Kidney tubule cell (primary cell): Measurements from ENCODE around the gene GALNT2.
A peak's percentile ranks its signal among the peaks of the same experiment; 100 is the strongest.

Experiments used
- DNase-seq: peaks from one replicate; pipeline ENCODE4 v3.0.0-alpha.2; 2018; ENCODE audit warnings: low spot score

Gene GALNT2

DNA sequence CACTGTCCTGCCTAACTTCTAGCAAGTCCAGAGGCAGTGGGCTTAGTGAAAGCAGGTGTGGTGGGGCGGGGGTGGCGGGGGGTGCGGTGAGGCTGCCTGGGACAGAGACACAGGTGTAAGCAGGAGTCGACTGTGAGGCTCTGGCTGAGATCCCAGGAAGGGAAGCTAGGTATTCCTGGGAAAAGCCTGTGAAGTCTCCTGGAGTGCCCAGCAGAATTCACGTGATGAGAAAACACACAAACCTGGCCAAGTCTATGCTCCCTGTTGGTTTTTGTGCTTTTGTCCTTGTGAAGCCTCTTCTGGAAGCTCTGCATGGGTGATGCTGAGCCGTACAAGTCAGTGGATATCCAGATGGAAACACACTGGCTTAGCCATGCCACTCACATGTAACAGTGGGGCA is 5.3 kb downstream of the GALNT2 start:
- no peak for DNase-seq

DNA sequence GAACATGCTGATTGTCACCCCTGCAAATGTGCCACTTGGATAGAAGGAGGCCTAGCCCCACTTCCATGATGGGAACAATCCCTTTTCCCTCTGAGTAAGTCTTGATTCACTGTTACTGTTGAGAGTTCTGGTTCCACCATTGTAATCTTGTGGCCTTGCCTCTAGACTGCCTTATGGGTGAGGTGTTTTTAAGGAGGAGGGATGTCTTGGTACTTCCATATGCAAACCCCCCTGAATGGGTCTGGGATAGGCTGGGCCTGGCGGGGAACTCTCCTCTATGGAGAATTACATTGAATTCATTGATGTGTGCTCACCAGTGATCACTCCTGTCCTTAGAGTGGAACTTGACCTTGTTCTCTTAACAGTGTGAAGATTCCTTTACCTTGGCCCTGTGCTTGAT is 5.8 kb downstream of the GALNT2 start:
- no peak for DNase-seq

DNA sequence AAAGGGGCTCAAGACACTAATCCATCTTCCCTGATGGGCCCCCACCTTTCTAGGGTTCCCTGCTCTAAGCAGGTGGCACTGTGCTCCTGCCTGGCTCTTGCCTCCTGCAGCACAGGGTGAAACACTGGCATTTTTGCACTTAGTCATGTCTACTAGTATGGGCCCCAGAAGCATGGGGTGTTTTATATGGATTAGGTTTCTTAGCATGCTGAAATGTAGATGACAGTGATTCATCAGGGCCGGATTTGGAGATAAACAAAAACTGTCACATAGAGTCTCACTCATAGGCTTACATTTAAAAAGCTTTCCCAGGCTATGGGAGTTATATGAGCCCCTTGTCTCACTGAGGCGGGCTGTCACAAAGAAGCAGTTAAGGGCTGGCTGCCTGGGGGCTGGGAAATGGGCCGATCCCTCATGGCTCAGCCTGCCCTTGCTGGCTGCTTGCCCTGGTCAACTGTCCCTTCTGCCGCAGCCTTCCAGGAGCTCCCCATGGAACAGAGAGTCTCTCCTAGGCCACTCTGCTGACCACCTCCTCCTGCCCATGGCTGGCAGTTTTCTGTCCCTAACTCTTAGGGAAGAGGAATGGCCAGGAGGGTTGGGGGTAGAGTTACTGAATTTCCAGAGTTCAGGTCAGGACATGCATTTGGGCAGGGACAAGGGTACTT is 6.5 kb downstream of the GALNT2 start:
- peak; percentile 66 for DNase-seq

DNA sequence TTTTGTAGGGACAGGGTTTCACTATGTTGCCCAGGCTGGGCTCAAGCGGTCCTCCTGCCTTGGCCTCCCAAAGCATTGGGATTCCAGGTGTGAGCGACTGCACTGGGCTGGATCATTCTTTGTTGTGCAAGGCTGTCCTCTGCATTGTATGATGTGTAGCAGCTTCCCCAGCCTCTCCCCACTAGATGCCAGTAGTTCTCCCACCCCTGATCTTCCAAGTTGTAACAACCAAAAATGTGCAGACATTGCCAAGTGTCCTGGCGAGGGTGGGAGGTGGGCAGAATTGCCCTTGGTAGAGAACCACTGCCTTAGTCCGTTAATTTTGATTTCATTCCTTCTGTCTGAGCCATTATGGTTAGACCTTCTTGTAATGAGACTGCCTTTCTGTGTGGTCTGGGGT is 7.2 kb downstream of the GALNT2 start:
- no peak for DNase-seq

DNA sequence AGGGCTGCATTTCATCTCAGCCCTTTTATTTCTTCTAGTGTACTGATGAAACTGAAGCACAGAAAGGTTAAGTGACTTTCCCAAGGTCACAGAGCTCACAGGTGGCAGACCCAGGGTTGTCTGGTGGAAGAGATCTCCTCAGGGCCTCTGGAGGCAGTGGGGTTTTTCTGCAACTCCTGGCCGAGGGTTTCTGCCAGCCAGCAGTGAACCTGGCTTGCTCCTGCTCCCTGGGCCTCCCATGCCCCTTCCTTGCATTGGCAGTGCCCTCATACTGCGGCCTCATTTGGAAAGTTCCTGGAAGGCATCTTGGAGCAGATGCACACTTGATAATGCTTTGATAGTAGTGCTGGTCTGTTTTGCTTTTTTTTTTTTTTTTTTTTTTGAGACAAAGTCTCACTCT is 7.7 kb downstream of the GALNT2 start:
- DNase-seq, result no peak

DNA sequence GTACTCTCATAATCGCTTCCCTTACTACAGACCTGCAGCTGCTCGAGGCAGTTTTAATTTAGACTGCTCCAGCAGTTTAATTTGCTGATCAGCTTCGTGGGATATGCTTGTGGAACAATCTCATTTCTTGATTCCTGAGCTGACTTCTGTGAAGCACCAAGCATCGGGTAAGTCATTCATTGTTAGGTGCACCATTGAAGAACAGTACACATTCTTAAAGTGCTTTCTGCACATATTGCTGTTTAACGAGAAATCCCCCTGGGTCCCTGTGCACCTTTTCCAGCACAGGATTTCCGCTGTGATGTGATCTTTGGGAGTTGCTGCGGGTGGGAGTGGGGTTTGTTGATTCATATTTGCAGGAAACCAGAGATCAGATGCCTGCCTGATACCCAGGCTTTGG is 9.1 kb downstream of the GALNT2 start:
- DNase-seq, result no peak

DNA sequence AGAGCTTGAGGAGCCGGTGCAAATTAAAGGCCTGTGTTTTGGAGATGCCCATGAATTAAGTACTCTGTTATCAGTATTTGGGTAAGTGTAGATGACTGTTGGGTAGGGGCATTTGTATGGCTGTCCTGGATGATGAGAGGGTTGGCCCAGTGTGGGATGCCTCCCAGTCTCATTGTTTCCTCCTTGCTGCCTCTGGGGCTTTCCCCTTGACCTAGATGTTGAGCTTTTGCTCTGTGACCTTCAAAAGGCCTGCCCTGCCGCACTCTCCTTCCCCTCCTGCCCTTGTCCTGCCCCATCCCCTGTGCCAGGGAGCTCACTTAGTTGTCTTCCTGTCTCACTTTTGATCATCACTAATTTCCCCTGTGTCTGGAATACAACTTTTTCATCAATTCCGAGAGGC is 10.0 kb downstream of the GALNT2 start:
- DNase-seq, result no peak

DNA sequence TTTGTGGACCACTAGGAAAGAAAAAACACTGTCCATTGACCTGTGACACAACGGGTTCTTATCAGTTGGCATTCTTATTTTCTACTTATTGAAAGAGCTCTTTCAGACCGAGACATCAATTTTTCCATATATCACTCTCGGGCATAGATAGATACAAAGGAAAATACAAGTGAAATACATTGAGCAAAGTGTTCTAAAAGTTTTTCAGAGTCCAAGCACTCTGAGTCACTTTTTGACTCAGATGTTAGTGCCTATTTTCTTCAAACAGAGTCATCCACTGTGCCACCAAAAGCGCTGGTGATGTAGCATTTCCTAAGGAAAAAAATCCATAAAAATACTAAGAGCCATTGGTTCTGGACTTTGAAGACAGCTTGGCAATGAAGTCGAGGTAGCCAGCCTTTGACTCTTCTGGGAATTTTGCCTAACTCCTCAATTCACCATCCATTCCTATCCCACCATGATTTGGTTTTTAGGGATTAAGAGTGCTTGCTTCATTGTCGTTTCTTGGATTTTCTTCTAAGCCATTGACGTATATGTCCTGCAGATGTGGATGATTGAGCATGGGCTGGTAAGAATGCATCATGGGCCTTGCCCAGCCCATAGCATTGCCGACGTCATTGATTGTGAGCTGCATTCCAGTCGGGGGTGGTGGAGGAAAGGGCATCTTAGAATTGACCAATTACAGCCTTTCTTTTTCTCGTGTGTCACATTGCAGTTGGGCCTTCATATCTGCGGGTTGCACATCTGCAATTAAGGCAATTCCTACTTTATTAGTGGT is 10.6 kb downstream of the GALNT2 start:
- peak; percentile 40 for DNase-seq

DNA sequence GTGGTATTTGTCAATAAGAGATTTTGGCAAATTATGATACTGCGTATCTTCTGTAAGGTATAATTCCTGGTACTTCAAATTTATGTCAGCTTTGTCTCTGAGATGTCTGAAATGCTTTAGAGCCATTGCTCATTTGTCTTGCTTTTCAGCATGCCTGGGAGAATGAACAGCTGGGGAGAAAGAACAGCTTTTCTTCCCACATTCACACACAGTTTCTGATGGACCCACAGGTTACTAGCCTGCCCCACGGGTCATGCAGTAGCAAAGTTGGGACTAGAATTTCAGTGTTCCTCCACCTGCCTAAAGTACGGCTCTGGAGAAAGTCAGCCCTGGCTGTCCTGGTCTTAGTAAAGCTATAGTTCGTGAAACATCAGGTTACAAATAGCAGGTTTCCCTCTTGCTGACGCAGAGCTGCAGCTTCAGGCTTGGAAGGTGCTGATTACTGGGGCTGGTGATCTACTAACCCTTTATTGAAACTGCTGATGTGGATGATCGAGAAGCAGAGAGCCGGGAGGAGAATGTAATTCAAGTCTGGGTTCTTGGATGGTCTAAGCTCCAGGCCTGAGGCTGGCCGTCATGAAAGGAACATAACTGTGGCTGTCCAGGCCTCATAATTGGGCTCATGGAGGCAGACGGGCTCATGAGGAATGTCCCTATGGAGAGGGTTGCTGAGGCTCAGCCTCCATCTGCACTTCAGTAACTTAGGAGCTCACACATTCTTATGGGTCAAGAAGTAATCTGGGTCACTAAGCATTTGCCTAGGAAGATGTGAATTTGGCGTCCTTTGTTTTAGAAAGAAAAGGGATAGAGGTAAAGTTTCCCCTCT is 12.4 kb downstream of the GALNT2 start:
- no peak for DNase-seq

DNA sequence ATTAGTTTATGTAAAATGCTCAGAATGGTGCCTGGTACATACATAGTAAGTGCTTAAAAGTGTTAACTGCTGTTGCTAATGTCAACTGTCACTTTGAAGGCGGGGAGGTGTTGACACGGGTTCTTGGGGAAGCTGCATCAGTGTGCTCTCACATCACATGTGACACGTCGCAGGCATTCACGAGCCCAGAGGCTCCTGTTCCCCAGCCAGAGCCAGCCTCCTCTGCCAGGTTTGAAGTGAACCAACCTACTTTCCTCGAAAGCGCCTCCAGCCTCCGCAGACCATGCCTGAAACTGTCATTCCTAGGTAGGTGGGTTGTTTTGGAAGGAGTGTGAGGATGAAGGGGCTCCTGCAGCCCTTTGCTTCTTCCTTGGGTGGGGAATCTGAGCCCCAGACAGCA is 13.8 kb downstream of the GALNT2 start:
- no peak for DNase-seq

DNA sequence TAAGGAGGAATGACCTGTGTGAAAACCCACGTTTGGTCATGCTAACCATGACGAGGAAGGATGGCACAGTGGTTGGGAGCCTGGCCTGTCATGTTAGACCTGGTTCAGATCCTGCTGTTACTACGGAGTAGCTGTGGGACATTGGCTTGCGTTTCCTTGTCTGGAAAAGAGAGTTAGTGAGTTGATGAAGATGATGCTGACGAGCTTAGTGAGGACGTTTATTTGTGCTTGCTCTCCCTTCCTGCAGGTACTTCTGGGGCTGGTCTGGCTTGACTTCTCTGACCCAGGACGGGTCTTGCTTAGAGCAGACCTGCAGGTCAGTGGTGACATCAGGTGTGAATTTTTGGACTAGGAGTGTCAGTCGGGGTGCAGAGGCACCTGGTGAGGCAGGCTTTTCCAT is 14.7 kb downstream of the GALNT2 start:
- DNase-seq, result no peak

DNA sequence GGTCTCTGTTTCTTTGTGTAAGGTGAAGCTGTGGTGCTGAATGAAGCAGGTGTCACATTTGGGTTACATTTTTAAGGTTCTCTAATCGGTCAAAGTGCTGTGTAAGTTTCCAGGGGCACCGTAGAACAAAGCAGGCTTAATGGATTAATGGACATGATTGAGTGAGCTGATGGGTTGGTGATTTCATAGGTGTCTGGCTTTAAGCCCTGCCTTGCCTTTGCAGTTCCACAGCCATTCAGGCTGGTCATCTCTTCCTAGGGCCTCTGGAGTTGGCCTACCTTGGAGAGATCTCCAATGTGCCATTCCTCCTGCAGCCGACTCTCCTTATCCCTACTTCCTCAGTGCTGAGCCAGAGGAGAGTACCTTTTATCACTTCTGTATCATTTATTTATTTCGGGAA is 15.2 kb downstream of the GALNT2 start:
- DNase-seq, result no peak

DNA sequence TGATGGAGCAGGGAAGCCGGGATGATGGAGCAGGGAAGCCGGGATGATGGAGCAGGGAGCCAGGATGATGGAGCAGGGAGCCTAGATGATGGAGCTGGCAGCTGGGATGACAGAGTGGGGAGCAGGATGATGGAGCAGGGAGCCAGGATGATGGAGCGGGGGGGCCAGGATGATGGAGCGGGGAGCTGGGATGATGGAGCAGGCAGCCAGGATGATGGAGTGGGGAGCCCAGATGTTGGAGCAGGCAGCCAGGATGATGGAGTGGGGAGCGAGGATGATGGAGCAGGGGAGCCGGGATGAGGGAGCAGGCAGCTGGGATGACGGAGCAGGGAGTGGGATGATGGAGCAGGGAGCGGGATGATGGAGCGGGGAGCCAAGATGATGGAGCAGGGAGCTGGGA is 16.0 kb downstream of the GALNT2 start:
- no peak for DNase-seq

DNA sequence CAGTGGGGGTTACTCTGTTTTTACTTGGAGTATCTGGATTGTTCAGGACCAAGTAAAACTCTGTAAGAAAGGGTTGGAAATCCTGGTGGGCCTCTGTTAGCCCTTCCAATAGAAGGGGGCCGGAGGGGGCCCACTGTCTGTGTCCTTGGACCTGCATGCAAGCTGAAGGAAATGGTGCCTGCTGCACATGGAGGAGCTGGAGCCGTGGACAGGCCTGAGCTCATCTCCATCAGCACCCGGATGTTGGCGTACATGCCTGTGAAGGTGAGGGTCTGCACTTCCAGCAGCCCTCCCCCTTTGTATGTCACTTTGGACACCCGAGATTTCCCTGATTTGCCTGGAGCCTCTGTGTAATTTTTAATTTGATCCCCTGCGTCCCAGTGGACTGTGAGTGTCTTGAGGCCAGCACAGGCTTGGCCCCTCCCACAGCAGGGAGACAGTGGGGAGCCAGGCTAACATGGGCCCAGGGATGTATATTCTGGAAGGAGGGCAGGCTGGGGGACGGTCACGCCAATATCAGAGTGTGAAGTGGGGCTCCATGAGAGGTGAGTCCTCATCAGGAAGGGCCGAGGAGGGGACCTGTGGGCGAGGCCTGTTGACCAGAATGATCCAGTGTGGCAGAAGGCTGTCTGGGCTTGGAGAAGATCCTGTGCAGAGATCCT is 16.8 kb downstream of the GALNT2 start:
- no peak for DNase-seq

DNA sequence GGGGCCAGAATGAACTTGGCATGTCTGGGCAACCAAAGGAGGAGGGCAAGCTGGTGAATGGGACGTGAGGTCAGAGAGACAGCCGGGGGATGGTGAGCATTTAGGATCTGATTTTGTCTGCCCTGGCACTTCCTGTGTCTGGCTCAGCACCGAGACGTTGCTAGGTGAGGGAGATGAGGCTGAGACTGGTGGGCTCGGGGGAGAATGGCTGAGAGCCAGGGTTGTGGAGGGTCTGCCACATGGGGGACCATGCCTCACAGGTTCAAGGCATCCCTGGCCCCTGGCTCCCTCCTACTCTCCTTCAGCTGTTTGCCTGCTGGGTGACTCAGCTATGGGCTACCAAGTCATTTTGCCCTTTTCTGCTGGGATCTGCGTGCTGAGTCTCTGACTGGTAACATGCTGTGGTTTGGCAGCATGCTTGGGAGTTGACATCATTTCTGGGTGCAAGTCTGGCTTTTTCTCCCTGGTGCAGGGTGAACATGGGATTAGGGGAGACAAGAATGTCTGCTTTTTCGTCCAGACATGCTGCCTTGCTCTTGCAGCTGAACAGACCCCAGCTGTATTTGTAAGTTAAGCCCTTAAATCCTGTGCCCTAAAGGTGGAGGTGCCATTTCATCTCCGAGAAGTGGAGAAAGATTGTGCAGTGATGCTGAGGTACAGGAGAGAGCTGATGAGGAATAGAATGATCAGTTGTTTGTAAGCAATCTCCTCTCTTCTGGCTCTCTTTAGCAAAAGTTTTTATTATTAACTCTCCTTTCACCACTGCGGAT is 17.6 kb downstream of the GALNT2 start:
- peak; percentile 98 for DNase-seq

DNA sequence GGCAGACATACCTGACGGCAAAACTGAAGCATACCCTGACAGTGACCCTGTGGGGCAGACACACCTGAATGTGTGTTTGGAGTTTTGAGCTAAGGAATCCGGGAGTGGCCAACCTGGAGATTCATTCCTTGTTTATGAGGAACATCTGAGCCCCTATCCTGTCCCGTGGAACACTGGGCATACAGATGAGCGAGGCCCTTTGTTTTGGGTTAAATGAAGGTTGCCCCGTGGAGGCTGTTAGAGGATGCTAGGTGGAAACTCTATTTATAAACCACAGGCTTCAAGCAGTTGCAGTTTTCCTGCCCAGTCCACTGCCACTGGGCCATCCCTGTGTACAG is 18.1 kb downstream of the GALNT2 start:
- peak; percentile 70 for DNase-seq

DNA sequence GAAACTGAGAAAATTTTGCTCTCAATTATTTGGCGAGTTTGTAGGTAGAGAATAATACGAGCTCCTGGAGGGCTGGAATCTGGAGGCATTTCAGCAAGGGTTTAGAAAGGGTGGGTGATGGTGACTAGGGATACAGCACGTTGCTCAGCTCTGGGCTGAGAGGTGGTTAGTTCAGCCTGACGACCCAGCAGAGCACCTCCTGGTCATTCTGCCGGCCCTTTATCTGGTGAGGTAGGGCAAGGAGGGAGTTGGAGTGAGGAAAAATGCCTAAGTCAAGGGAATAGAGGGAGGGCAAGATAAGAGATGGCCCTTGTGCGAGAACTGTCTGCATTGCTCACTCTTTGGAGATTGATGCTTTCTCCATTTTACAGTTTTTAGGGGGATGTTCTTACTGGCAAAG is 19.1 kb downstream of the GALNT2 start:
- no peak for DNase-seq

DNA sequence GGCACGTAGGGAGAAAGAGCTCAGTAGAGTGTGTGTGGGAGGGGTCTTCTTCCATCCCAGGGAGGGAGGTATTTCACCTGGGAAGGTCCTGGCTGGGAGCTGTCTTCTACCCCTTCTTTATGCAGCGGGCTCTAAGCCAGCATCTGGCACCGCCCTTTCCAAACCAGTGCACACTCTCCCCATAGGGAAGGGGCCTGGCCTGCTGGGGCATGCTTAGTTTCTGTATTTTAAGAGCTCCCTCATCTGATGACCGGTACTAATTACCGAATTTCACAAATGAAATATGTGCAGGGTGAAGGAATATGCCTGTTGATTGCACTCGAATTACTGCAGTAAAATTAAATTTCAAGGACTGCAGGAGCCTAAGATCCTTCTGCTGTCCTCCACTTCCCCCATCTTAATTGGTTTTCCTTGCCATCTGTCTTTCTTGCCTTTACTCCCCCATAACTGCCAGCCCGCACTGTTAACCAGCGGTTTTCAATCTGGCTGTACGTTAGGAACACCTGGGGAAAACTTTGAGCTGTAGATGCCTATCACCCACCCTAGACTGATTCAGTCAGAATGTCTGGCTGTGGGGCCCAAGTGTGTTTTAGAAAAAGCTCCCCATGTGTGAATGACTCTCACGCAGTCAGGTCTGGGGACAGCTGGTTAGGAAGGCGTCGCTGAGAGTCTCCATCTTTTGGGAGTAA is 20.1 kb downstream of the GALNT2 start:
- DNase-seq, result no peak

DNA sequence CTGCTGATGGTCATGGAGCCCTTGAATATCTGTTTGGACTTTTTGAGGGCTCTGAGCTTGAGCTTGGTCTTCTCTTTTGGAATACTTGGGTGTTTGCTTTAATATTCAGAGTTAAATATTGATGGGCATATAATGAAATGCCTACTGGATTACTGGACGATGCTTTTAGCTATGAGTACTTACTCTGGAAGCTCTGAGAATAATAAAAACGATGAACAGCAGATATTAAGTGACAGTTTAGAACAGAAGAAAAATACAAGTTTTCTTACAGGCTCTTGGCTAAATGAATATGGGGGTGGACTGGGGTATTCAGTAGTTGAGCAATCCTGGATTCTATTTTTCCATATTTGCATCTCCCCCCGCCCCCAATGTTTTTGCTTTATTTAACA is 20.7 kb downstream of the GALNT2 start:
- DNase-seq, result no peak

DNA sequence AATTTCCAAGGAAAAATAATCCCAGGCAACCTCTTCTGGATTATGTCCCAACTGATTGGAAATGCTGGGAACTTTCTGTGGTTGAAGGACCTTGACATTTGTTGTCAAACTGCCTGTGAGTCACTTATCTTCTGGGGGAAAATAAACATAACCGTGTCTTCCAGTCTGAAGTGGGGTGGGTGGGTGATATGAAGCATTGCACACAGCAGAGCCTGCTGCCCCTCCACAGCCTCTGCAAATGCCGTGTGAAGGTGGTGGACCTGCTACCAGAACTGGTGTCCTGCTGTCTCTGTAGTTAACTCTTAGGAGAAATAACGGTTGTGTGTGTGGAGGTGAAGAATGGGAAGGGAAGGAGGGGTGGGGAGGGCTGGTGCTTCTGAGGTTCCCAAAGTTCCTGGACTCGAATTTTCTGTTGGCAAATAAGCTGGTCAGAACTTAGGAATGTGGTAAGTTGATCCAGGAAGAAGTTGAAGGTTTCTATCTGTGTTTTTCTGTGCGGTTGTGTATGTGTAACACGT is 23.2 kb downstream of the GALNT2 start:
- peak; percentile 63 for DNase-seq
